Neural cell (in vitro differentiated cells): Measurements from ENCODE around the gene ZBTB21. TPM values are rescaled to one million over a fixed set of nuclear protein-coding genes. Genes with fewer than 3 reads are reported as not detected.

Source experiments
- H2AFZ ChIP-seq: fragments of 200-600, 300-800 bp; sonication (generic), shearing (Covaris generic); 2 replicates; pipeline ENCODE4 v1.6.0; 2014; ENCODE audit warnings: low read depth, mild to moderate bottlenecking, antibody characterized with exemption, low read length, moderate library complexity
- H3F3A ChIP-seq: fragments of 200-600 bp; shearing (Covaris generic); 2 replicates; pipeline ENCODE4 v1.6.1; 2016; ENCODE audit warnings: mild to moderate bottlenecking, moderate library complexity, mixed read lengths, antibody characterized with exemption, low read length; ENCODE audit not compliant: insufficient read depth, poor library complexity, severe bottlenecking
- H3K27ac ChIP-seq: fragments of 200-600, 300-800 bp; sonication (generic), shearing (Covaris generic); 2 replicates; pipeline ENCODE4 v1.5.1; 2014; ENCODE audit warnings: mild to moderate bottlenecking, low read length, moderate library complexity
- H3K27me3 ChIP-seq: fragments of 300-800, 200-600 bp; sonication (generic), shearing (Covaris generic); 2 replicates; pipeline ENCODE4 v1.6.0; 2014; ENCODE audit warnings: mild to moderate bottlenecking, low read depth, low read length, moderate library complexity; ENCODE audit not compliant: insufficient read depth
- H3K36me3 ChIP-seq: fragments of 300-800, 200-600 bp; sonication (generic), shearing (Covaris generic); 2 replicates; pipeline ENCODE4 v1.5.1; 2014; ENCODE audit warnings: mild to moderate bottlenecking, antibody characterized with exemption, low read length, moderate library complexity; ENCODE audit not compliant: insufficient read depth
- H3K4me2 ChIP-seq: fragments of 300-800, 200-600 bp; sonication (generic), shearing (Covaris generic); 2 replicates; pipeline ENCODE4 v1.6.0; 2014; ENCODE audit warnings: mild to moderate bottlenecking, low read length
- H3K4me3 ChIP-seq: fragments of 300-800, 200-600 bp; sonication (generic), shearing (Covaris generic); 2 replicates; pipeline ENCODE4 v1.5.1; 2014; ENCODE audit warnings: mild to moderate bottlenecking, low read length, moderate library complexity
- H3K79me2 ChIP-seq: fragments of 200-600 bp; shearing (Covaris generic); replicated peaks from 2 replicates; pipeline ENCODE4 v1.6.0; 2014; ENCODE audit warnings: mild to moderate bottlenecking, low read length, moderate library complexity; ENCODE audit not compliant: insufficient read depth
- H3K9ac ChIP-seq: fragments of 300-800, 200-600 bp; sonication (generic), shearing (Covaris generic); 2 replicates; pipeline ENCODE4 v1.6.1; 2016; ENCODE audit warnings: mild to moderate bottlenecking, low read length, mixed read lengths
- H3K9me2 ChIP-seq: fragments of 200-600 bp; shearing (Covaris generic); 2 replicates; pipeline ENCODE4 v1.6.1; 2016; ENCODE audit warnings: mild to moderate bottlenecking, low read length, mixed read lengths; ENCODE audit not compliant: insufficient read depth
- H3K9me3 ChIP-seq: fragments of 200-600, 300-800 bp; sonication (generic), shearing (Covaris generic); 2 replicates; pipeline ENCODE4 v1.6.1; 2016; ENCODE audit warnings: mild to moderate bottlenecking, mixed run types, low read length, moderate library complexity, mixed read lengths
- H4K20me1 ChIP-seq: fragments of 200-600 bp; shearing (Covaris generic); 2 replicates; pipeline ENCODE4 v1.6.1; 2016; ENCODE audit warnings: mild to moderate bottlenecking, mixed run types; ENCODE audit not compliant: insufficient read depth
- CTCF ChIP-seq: fragments of 450-650 bp; IDR thresholded peaks from 2 replicates; pipeline ENCODE4 v1.5.1; 2014; ENCODE audit warnings: antibody characterized with exemption, mild to moderate bottlenecking, moderate library complexity; ENCODE audit not compliant: poor library complexity, severe bottlenecking
- EP300 ChIP-seq: fragments of 450-650 bp; conservative IDR thresholded peaks from 2 replicates; pipeline ENCODE4 v1.6.1; 2014; ENCODE audit warnings: antibody characterized with exemption, mild to moderate bottlenecking, moderate library complexity; ENCODE audit not compliant: poor library complexity, severe bottlenecking
- EZH2 ChIP-seq: fragments of 200-600, 300-800 bp; shearing (Covaris generic), sonication (generic); IDR thresholded peaks from 2 replicates; pipeline ENCODE4 v1.6.1; 2014; ENCODE audit warnings: antibody characterized with exemption, low read length, borderline replicate concordance, mild to moderate bottlenecking; ENCODE audit not compliant: insufficient read depth, poor library complexity, severe bottlenecking
- MXI1 ChIP-seq: fragments of 450-650 bp; conservative IDR thresholded peaks from 2 replicates; pipeline ENCODE4 v1.6.1; 2014; ENCODE audit warnings: antibody characterized with exemption, mild to moderate bottlenecking; ENCODE audit not compliant: poor library complexity, severe bottlenecking
- POLR2AphosphoS5 ChIP-seq: IDR thresholded peaks from 2 replicates; pipeline ENCODE4 v1.6.1; 2012
- RAD21 ChIP-seq: fragments of 450-650 bp; conservative IDR thresholded peaks from 2 replicates; pipeline ENCODE4 v1.6.1; 2014; ENCODE audit warnings: antibody characterized with exemption, mild to moderate bottlenecking, moderate library complexity
- REST ChIP-seq: IDR thresholded peaks from 2 replicates; pipeline ENCODE4 v1.6.1; 2012; ENCODE audit warnings: borderline replicate concordance
- SMC3 ChIP-seq: fragments of 450-650 bp; conservative IDR thresholded peaks from 2 replicates; pipeline ENCODE4 v1.6.1; 2014; ENCODE audit warnings: antibody characterized with exemption, mild to moderate bottlenecking, moderate library complexity; ENCODE audit not compliant: poor library complexity
- TAF1 ChIP-seq: IDR thresholded peaks from 2 replicates; pipeline ENCODE4 v1.6.1; 2012; ENCODE audit warnings: low read depth
- polyA plus RNA-seq: library from polyadenylated mRNA; depleted of rRNA; stranded (reverse); fragments of >200 nt; gene quantifications from 2 replicates; pipeline ENCODE4 v1.2.3, GENCODE V29; 2014

ZBTB21 gene
- polyA plus RNA-seq, 1 donor from 2014 or later = 8.0 TPM

GRCh38 chr21:42047821-42048613, 37.9 kb upstream of the ZBTB21 start:
- H3K4me3 ChIP-seq = no peak overlapping the region
- H3K4me2 ChIP-seq = no peak overlapping the region

More at GRCh38 chr21:42047821-42048613, 37.9 kb upstream of the ZBTB21 start:
- H3K36me3 ChIP-seq = no peaks in the 10 kb centered on the region
- H3F3A ChIP-seq = no peaks in the 10 kb centered on the region
- H3K27me3 ChIP-seq = no peaks in the 10 kb centered on the region
- H3K9me2 ChIP-seq = no peaks in the 10 kb centered on the region
- TF ChIP-seq RAD21 (no peak), TAF1 (no peak), REST (no peak), POLR2AphosphoS5 (no peak), SMC3 (no peak), CTCF (no peak), MXI1 (no peak), EZH2 (no peak), EP300 (no peak)
- no peaks in the 10 kb centered on the region for H3K9me3 ChIP-seq
- H3K27ac ChIP-seq = no peak overlapping the region
- H4K20me1 ChIP-seq = no peaks in the 10 kb centered on the region
- no peak overlapping the region for H3K9ac ChIP-seq
- no peaks in the 10 kb centered on the region for H3K79me2 ChIP-seq
- H2AFZ ChIP-seq = no peak overlapping the region
